Erythroblast (primary cell): ENCODE data around the gene PCNX1.

ENCODE experiments used
- DNase-seq, 2 experiments: peaks; one replicate each; lab custom pipeline; 2025; lab: John Stamatoyannopoulos, UW
- GATA1 ChIP-seq: IDR thresholded peaks from 2 replicates; pipeline ENCODE4 v1.6.1; 2011; ENCODE audit warnings: low read depth, mild to moderate bottlenecking, control low read depth, low read length, moderate library complexity
- POLR2A ChIP-seq: IDR thresholded peaks from 2 replicates; pipeline ENCODE4 v1.6.1; 2011; ENCODE audit warnings: mild to moderate bottlenecking, low read length

PCNX1 gene

GRCh38 chr14:71130491-71131179 lies 223.4 kb downstream of the PCNX1 start:
- peak in 1 of 2 experiments; percentile 4 for DNase-seq

DNA sequence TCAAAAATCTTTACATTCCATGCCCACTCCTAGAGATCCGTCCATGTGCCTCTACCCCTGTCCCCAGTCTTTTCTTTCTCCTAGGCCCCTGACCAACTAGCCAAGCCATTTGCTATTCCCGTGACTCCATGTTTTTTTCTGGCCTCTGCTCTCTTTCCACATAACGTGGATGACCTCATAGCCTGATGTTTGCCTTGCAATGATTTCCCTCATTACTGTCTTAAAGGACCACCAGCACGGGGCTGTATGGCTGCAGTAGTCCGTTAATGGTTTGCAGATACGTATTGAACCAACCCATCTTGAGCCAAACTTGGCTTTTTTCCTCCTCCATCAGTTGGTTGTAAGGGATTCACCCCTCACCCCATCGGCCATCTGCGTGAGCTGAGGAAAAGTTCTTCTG lies 226.0 kb downstream of the PCNX1 start:
- no peak for TF ChIP-seq GATA1
- TF ChIP-seq POLR2A = no peak

More at GRCh38 chr14:71130491-71131179, 223.4 kb downstream of the PCNX1 start:
- TF ChIP-seq GATA1 (no peak), POLR2A (no peak)

DNA sequence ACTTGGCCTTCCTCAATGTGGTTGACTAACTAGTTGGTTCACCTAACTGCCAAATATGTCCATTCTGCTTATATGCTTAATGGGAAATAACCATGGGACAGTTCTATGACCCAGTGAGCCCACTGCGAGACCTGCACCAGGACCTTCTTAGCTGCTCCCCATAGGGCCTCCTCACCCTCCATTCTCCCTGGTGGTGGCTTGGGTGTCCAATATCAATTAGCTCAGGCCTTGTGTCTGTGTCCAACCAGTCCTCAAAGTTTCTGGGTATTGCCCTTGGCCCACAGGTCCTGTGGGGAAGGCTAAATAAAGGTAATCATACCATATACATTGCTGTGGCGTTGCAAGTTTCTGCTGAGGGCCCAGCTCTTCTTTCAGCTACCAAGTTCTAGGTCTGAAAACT lies 228.2 kb downstream of the PCNX1 start:
- TF ChIP-seq GATA1 (no peak), POLR2A (no peak)
- no peak for DNase-seq

More for the DNA sequence above, 226.0 kb downstream of the PCNX1 start:
- no peak for DNase-seq

GRCh38 chr14:71135911-71136310 lies 228.7 kb downstream of the PCNX1 start:
- no peak for DNase-seq
- no peak for TF ChIP-seq POLR2A
- TF ChIP-seq GATA1 = no peak

GRCh38 chr14:71136386-71137060 lies 229.3 kb downstream of the PCNX1 start:
- TF ChIP-seq POLR2A = no peak
- no peak for DNase-seq

DNA sequence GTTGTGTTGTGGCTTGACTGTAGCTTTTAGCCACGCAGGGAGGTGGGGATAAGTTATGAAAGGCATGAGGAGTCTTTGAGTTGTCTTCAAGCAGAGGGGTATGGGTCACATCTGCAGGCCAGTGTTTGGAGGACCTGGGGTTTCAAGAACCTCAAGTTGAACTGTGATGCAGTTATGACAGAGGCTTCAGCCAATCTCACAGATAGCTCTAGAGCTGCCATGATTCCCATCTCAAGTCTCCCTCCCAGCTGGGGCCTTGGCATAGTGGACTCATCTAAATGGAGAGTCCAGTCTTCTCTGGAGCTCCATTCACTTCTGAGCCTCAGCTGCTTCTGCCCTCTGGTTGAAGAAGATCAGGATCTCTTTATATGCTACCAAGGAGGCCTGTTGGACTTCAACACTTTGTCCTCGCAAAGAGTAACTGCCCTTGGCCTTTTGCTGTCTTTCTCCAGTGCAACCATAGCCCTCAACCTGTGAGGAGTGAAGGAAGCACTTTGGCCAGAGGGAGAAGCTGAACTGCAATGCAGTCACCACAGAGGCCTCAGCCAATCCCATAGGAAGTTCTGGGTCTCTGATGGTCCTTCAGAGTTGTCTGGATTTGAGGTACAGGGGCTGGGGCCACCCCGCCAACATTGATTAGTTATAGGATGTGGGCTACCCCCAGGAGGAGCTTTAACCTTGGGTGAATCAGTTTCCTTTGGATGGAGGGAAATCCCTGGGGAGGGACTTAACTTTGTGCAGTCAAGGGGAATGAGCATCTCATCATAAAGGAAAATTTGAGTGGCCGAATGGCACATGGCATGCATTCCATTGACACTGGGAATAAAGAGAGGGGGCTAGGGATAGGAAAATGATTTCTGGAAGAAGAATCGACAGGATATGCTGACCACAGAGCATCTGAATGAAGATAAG lies 230.5 kb downstream of the PCNX1 start:
- TF ChIP-seq POLR2A (no peak), GATA1 (no peak)
- no peak for DNase-seq

DNA sequence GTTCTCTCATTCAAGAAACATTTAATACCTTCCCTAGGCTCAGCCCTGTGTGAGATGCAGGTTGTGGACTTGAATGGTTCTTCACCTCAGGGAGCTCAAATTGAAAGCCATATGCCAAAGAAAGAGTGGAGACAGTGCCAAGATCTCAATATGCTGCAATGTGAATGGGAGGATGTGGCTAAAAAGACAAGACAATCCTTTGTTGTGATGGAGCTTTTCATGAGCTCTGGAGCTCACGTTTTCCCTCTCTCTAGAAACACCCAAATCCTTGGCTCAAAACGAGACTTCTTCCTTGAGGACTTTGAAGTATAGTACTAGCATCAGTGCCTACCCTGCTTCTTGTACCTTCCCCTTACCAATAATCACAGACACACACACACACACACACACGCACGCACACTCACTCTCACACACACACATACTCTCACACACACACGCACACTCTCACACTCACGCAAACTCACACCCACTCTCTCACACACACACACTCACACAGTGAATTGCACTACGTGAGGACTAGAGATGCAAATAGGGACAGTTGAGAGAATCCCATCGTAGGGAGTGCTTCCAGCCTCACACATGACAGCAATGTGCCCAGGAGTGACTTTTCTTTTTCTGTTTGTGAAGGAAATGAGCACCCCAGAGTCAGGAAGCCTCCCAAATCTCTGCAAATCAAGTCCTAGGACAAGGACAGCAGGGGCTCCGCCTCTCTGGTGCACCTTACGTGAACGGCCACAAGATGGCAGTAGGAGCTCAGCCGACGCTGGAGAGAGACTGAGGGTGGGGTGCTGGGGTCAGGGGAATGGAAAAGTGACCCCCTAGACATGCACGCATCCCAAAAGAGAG lies 231.4 kb downstream of the PCNX1 start:
- DNase-seq = peak; percentile 43 to 69
- TF ChIP-seq POLR2A = no peak
- TF ChIP-seq GATA1 = no peak

DNA sequence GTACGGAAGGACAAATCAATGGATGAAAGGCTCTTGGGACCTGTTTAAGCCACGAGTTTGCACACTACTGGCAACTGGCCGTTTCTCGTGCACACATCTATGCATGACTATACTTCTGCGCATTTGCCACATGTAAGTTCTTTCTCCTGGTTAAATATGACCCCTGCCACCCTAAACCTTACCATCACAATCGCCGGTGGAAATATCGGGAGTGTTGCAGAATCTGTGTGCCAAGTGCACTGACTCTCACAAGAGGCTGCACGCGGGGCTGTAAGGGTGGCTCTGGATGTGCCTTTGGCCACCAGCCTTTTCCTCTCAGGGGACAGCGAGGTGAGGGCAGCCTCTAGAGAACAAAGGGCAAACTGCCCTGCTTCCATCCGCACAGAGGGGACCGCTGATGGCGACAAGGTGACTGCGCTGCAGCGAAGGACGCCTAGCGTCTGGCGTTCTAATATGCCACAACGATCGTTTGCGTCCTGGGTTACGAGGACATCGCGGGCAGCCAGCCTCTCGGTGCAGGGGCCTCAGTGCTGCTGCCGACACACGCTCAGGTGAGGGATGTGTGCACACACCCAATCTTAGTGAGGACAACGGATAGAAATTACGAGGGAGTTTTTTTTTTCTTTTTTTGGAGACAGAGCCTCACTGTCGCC lies 232.2 kb downstream of the PCNX1 start:
- TF ChIP-seq GATA1 (no peak), POLR2A (no peak)

DNA sequence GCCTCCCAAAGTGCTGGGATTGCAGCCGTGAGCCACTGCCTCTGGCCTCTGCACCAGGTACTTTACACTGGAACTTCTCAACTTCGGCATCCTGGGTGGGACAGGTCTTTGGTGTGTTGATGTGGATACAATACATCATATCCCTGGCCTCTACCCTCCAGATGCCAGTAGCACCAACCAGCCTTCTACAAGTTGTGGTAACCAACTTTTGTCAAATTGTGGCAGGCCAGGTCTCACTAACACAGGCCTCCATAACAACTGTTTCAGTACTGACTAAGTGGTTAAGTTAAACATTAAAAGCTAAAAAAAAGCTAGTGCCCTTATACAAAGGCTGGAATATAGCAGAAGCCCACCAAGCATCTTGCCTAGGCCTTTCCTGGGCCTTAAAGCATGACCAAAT lies 232.9 kb downstream of the PCNX1 start:
- DNase-seq = no peak

More for the DNA sequence above, 232.2 kb downstream of the PCNX1 start:
- no peak for DNase-seq

GRCh38 chr14:71141701-71142374 lies 234.6 kb downstream of the PCNX1 start:
- no peak for TF ChIP-seq GATA1
- no peak for TF ChIP-seq POLR2A
- DNase-seq = no peak

More for the DNA sequence above, 232.9 kb downstream of the PCNX1 start:
- TF ChIP-seq POLR2A (no peak), GATA1 (no peak)

DNA sequence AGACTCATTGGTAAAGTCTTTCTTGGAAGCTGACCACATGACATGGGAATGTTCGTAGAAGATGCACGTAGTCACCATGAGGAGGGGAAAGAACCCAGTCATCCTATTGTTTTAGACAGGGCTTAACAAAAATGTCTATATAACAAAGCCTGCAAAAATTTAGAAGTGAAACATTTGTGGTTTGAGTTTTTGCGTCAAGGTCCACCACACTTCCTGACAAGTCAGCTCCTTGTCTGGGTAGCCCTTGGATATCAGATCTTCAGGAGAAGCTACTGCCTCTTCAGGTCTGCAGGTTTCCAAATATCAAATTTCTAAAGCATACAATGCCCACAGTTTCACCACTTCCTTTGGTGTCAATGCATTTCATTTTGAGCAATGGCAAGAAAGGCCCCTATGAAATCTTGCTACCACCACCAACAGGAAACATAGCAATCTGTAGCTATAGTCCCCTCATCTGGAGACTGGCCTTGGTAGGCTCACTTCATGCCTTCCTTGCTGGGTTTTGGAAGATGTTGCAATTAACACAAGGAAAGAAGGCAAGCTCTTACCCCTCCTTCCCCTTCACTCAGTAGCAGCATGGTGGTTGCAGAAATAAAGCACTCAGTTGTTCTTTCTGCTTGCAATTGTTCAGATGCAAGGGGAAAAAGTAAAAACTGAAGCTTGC lies 235.2 kb downstream of the PCNX1 start:
- no peak for DNase-seq
- no peak for TF ChIP-seq POLR2A
- TF ChIP-seq GATA1 = no peak
